GM19452 (cell line): ENCODE results near the gene RIN1.

Source experiments
- ATAC-seq: cut with Tn5 transposase; IDR thresholded peaks from one replicate; pipeline ENCODE4 v1.9.1; 2021; ENCODE audit not compliant: unreplicated experiment

The RIN1 gene

GRCh38 chr11:66335531-66336233 is 552 bp downstream of the RIN1 start:
- ATAC-seq: no peak

- no peak for ATAC-seq
Measured at GRCh38 chr11:66334605-66335442, 1.4 kb downstream of the RIN1 start.

GRCh38 chr11:66333896-66334604 is 2.2 kb downstream of the RIN1 start:
- no peak for ATAC-seq

GRCh38 chr11:66333220-66333877 is 2.9 kb downstream of the RIN1 start:
- no peak for ATAC-seq

- no peak for ATAC-seq
Measured at GRCh38 chr11:66332371-66333219, 3.6 kb downstream of the RIN1 start.

GRCh38 chr11:66331542-66332370 is 4.5 kb downstream of the RIN1 start:
- ATAC-seq: no peak

- ATAC-seq: no peak
Measured at GRCh38 chr11:66330931-66331330, 5.3 kb downstream of the RIN1 start.

- ATAC-seq: no peak
Measured at GRCh38 chr11:66329165-66329673, 7.0 kb downstream of the RIN1 start.

GRCh38 chr11:66328302-66329144 is 7.7 kb downstream of the RIN1 start:
- no peak for ATAC-seq

- ATAC-seq: no peak
Measured at GRCh38 chr11:66328031-66328301, 8.3 kb downstream of the RIN1 start.

GRCh38 chr11:66327171-66328030 is 8.8 kb downstream of the RIN1 start:
- no peak for ATAC-seq

- ATAC-seq: no peak
Measured at GRCh38 chr11:66326261-66327111, 9.7 kb downstream of the RIN1 start.

- no peak for ATAC-seq
Measured at GRCh38 chr11:66325263-66325671, 11.0 kb downstream of the RIN1 start.

GRCh38 chr11:66324664-66325063 is 11.6 kb downstream of the RIN1 start:
- ATAC-seq: no peak

GRCh38 chr11:66323684-66324083 is 12.6 kb downstream of the RIN1 start:
- ATAC-seq: no peak

GRCh38 chr11:66322732-66323427 is 13.4 kb downstream of the RIN1 start:
- no peak for ATAC-seq
